ENCODE data around the gene SURF6. TPM values are rescaled to one million over a fixed set of nuclear protein-coding genes. Genes with fewer than 3 reads are reported as not detected.

SURF6 gene
- total and polyA plus RNA-seq, 2 experiments from 2014 or later: 17.6 to 27.6 TPM

DNA sequence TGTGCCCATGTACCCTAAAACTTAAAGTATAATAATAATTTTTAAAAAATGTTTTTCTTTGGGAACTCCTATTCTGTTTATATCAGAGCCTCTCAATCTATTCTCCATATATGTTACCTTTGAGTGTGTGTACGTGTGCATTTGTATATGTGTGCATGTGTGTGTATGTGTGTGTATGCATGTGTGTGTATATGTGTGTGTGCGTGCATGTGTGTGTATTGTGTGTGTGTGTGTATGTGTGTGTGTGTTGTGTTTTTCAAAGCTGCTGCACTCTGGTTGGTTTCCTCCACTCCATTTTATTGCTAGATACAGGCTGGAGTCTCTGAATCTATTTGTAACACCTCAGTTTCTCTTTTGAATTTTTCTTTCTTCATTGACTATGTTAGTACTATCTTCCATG, 20.0 kb downstream of the SURF6 start:
- H3K9me3 Mint-ChIP-seq: peaks cover 5% of the 10 kb centered on the region; the same call in 1 of the 3 replicates
- H3F3A ChIP-seq (replicated peaks; ENCODE audit: low read depth): no peaks in the 10 kb centered on the region
- H3K4me1 Mint-ChIP-seq: no peaks in the 10 kb centered on the region
- DNase-seq (ENCODE audit: low spot score) (no peak), ATAC-seq (no peak)
- no peaks in the 10 kb centered on the region for H3K27me3 ChIP-seq (ENCODE audit: insufficient read depth)
- no peaks in the 10 kb centered on the region for H3K36me3 Mint-ChIP-seq (ENCODE audit: low read depth)
- H3K4me3 ChIP-seq: no peak overlapping the region
- H3K9me2 ChIP-seq (ENCODE audit: insufficient read depth): no peaks in the 10 kb centered on the region
- H3K27me3 Mint-ChIP-seq (ENCODE audit: insufficient read depth, low read depth, poor library complexity): peaks cover 3% of the 10 kb centered on the region
- no peak overlapping the region for H2AFZ ChIP-seq
- no peak overlapping the region for H3K4me3 Mint-ChIP-seq
- no peak overlapping the region for H3K4me2 ChIP-seq
- H3K4me1 ChIP-seq (ENCODE audit: insufficient read depth): no peaks in the 10 kb centered on the region
- no peaks in the 10 kb centered on the region for H4K20me1 ChIP-seq (replicated peaks; ENCODE audit: insufficient read depth)
- H3K27ac Mint-ChIP-seq: no peak overlapping the region
- TF ChIP-seq, protein P1, sequence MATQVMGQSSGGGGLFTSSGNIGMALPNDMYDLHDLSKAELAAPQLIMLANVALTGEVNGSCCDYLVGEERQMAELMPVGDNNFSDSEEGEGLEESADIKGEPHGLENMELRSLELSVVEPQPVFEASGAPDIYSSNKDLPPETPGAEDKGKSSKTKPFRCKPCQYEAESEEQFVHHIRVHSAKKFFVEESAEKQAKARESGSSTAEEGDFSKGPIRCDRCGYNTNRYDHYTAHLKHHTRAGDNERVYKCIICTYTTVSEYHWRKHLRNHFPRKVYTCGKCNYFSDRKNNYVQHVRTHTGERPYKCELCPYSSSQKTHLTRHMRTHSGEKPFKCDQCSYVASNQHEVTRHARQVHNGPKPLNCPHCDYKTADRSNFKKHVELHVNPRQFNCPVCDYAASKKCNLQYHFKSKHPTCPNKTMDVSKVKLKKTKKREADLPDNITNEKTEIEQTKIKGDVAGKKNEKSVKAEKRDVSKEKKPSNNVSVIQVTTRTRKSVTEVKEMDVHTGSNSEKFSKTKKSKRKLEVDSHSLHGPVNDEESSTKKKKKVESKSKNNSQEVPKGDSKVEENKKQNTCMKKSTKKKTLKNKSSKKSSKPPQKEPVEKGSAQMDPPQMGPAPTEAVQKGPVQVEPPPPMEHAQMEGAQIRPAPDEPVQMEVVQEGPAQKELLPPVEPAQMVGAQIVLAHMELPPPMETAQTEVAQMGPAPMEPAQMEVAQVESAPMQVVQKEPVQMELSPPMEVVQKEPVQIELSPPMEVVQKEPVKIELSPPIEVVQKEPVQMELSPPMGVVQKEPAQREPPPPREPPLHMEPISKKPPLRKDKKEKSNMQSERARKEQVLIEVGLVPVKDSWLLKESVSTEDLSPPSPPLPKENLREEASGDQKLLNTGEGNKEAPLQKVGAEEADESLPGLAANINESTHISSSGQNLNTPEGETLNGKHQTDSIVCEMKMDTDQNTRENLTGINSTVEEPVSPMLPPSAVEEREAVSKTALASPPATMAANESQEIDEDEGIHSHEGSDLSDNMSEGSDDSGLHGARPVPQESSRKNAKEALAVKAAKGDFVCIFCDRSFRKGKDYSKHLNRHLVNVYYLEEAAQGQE (IDR thresholded peaks at IDR 0.05; ENCODE audit: unreplicated experiment): no peak
- TF ChIP-seq JUNB (IDR thresholded peaks at IDR 0.05; ENCODE audit: unreplicated experiment) (no peak), POLR2AphosphoS5 (IDR thresholded peaks at IDR 0.05; ENCODE audit: low read depth) (no peak), STAT1 (IDR thresholded peaks at IDR 0.05; ENCODE audit: unreplicated experiment) (no peak), CREB1 (CRISPR knock-in tag; IDR thresholded peaks at IDR 0.05; ENCODE audit: low read depth) (no peak), ZNF114 (CRISPR knock-in tag; IDR thresholded peaks at IDR 0.05) (no peak)
- TF ChIP-seq, protein P2, sequence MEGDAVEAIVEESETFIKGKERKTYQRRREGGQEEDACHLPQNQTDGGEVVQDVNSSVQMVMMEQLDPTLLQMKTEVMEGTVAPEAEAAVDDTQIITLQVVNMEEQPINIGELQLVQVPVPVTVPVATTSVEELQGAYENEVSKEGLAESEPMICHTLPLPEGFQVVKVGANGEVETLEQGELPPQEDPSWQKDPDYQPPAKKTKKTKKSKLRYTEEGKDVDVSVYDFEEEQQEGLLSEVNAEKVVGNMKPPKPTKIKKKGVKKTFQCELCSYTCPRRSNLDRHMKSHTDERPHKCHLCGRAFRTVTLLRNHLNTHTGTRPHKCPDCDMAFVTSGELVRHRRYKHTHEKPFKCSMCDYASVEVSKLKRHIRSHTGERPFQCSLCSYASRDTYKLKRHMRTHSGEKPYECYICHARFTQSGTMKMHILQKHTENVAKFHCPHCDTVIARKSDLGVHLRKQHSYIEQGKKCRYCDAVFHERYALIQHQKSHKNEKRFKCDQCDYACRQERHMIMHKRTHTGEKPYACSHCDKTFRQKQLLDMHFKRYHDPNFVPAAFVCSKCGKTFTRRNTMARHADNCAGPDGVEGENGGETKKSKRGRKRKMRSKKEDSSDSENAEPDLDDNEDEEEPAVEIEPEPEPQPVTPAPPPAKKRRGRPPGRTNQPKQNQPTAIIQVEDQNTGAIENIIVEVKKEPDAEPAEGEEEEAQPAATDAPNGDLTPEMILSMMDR (conservative IDR thresholded peaks at IDR 0.05; ENCODE audit: low read depth in 2 of 2): no peak
- TF ChIP-seq, protein P3, sequence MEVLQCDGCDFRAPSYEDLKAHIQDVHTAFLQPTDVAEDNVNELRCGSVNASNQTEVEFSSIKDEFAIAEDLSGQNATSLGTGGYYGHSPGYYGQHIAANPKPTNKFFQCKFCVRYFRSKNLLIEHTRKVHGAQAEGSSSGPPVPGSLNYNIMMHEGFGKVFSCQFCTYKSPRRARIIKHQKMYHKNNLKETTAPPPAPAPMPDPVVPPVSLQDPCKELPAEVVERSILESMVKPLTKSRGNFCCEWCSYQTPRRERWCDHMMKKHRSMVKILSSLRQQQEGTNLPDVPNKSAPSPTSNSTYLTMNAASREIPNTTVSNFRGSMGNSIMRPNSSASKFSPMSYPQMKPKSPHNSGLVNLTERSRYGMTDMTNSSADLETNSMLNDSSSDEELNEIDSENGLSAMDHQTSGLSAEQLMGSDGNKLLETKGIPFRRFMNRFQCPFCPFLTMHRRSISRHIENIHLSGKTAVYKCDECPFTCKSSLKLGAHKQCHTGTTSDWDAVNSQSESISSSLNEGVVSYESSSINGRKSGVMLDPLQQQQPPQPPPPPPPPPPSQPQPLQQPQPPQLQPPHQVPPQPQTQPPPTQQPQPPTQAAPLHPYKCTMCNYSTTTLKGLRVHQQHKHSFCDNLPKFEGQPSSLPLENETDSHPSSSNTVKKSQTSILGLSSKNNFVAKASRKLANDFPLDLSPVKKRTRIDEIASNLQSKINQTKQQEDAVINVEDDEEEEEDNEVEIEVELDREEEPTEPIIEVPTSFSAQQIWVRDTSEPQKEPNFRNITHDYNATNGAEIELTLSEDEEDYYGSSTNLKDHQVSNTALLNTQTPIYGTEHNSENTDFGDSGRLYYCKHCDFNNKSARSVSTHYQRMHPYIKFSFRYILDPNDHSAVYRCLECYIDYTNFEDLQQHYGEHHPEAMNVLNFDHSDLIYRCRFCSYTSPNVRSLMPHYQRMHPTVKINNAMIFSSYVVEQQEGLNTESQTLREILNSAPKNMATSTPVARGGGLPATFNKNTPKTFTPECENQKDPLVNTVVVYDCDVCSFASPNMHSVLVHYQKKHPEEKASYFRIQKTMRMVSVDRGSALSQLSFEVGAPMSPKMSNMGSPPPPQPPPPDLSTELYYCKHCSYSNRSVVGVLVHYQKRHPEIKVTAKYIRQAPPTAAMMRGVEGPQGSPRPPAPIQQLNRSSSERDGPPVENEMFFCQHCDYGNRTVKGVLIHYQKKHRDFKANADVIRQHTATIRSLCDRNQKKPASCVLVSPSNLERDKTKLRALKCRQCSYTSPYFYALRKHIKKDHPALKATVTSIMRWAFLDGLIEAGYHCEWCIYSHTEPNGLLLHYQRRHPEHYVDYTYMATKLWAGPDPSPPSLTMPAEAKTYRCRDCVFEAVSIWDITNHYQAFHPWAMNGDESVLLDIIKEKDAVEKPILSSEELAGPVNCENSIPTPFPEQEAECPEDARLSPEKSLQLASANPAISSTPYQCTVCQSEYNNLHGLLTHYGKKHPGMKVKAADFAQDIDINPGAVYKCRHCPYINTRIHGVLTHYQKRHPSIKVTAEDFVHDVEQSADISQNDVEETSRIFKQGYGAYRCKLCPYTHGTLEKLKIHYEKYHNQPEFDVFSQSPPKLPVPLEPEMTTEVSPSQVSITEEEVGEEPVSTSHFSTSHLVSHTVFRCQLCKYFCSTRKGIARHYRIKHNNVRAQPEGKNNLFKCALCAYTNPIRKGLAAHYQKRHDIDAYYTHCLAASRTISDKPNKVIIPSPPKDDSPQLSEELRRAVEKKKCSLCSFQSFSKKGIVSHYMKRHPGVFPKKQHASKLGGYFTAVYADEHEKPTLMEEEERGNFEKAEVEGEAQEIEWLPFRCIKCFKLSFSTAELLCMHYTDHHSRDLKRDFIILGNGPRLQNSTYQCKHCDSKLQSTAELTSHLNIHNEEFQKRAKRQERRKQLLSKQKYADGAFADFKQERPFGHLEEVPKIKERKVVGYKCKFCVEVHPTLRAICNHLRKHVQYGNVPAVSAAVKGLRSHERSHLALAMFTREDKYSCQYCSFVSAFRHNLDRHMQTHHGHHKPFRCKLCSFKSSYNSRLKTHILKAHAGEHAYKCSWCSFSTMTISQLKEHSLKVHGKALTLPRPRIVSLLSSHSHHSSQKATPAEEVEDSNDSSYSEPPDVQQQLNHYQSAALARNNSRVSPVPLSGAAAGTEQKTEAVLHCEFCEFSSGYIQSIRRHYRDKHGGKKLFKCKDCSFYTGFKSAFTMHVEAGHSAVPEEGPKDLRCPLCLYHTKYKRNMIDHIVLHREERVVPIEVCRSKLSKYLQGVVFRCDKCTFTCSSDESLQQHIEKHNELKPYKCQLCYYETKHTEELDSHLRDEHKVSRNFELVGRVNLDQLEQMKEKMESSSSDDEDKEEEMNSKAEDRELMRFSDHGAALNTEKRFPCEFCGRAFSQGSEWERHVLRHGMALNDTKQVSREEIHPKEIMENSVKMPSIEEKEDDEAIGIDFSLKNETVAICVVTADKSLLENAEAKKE (CRISPR knock-in tag; IDR thresholded peaks at IDR 0.05): no peak
- TF ChIP-seq, protein P4, sequence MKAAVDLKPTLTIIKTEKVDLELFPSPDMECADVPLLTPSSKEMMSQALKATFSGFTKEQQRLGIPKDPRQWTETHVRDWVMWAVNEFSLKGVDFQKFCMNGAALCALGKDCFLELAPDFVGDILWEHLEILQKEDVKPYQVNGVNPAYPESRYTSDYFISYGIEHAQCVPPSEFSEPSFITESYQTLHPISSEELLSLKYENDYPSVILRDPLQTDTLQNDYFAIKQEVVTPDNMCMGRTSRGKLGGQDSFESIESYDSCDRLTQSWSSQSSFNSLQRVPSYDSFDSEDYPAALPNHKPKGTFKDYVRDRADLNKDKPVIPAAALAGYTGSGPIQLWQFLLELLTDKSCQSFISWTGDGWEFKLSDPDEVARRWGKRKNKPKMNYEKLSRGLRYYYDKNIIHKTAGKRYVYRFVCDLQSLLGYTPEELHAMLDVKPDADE (IDR thresholded peaks at IDR 0.05): no peak
- no peaks in the 10 kb centered on the region for H3K36me3 ChIP-seq (ENCODE audit: insufficient read depth)
- no peaks in the 10 kb centered on the region for H3K79me2 ChIP-seq (replicated peaks; ENCODE audit: insufficient read depth)
- no peak overlapping the region for H3K27ac ChIP-seq (ENCODE audit: low read depth)
